ENCODE results near the gene GRAPL. TPM values are rescaled to one million over a fixed set of nuclear protein-coding genes. Genes with fewer than 3 reads are reported as not detected.
"Not testable (repeated sequence)": the region's sequence is repeated elsewhere in the genome, so short reads cannot be mapped to it uniquely, and the experiment has no call there.

The GRAPL gene
- total and polyA plus RNA-seq, 9 donors, result 0.76 to 5.1 (median 1.8) TPM; not detected in 1

GRCh38 chr17:19202448-19202847 lies 75.1 kb downstream of the GRAPL start:
- H3K27me3 ChIP-seq, result not testable (repeated sequence)

GRCh38 chr17:19203429-19203828 lies 76.0 kb downstream of the GRAPL start:
- H3K36me3 ChIP-seq; H3K27me3 ChIP-seq; H3K27ac ChIP-seq; H3K4me1 ChIP-seq (ENCODE audit: insufficient read depth); intact Hi-C loops (cut with DNase I); H3K9me3 ChIP-seq; H3K4me3 ChIP-seq; DNase-seq: not testable (repeated sequence)
- WGBS, 3 donors, result no CpG with 5 or more reads among the region's 3 CpGs

More at GRCh38 chr17:19202448-19202847, 75.1 kb downstream of the GRAPL start:
- intact Hi-C loops (cut with DNase I); H3K27ac ChIP-seq; H3K4me3 ChIP-seq; H3K4me1 ChIP-seq (ENCODE audit: insufficient read depth); H3K9me3 ChIP-seq; H3K36me3 ChIP-seq; DNase-seq: not testable (repeated sequence)
- WGBS, 3 donors, result no CpG with 5 or more reads among the region's 20 CpGs

Other genes starting within 250 kb of the GRAPL start
- gene SLC5A10, start 175.4 kb upstream of the GRAPL start, total RNA-seq, result under 1 TPM in 3 of 7 donors, not detected in 4; 0.05 to 0.38 (median 0.12) TPM
- gene SLC5A10, start 175.4 kb upstream of the GRAPL start, polyA plus RNA-seq, result under 1 TPM in 1 of 2 donors, not detected in 1; 0.18 TPM
- gene FAM83G, start 122.8 kb upstream of the GRAPL start, total RNA-seq, result 1 to 10 TPM; 2.1 to 5.1 (median 2.6) TPM
- gene FAM83G, start 122.8 kb upstream of the GRAPL start, polyA plus RNA-seq, result 1 to 10 TPM in 1 of 2 donors, under 1 TPM in 1; 0.93 to 1.3 TPM
- gene GRAP, start 80.6 kb upstream of the GRAPL start, total RNA-seq, result 1 to 10 TPM in 6 of 7 donors, under 1 TPM in 1; 0.61 to 5.7 (median 2.5) TPM
- gene GRAP, start 80.6 kb upstream of the GRAPL start, polyA plus RNA-seq, result 1 to 10 TPM; 1.9 to 7.2 TPM
- 10 to 100 TPM; 30.0 to 68.9 (median 52.7) TPM for gene EPN2, start 109.8 kb downstream of the GRAPL start, total RNA-seq
- gene EPN2, start 109.8 kb downstream of the GRAPL start, polyA plus RNA-seq, result 10 to 100 TPM; 21.6 to 54.8 TPM
- 10 to 100 TPM; 19.6 to 60.5 (median 26.9) TPM for gene B9D1, start 235.1 kb downstream of the GRAPL start, total RNA-seq
- 10 to 100 TPM; 11.9 to 16.8 TPM for gene B9D1, start 235.1 kb downstream of the GRAPL start, polyA plus RNA-seq

Data from ovary (tissue), 9 donors.